ENCODE measurements around the gene CDCP1.
"Not testable (repeated sequence)": the region's sequence is repeated elsewhere in the genome, so short reads cannot be mapped to it uniquely, and the experiment has no call there.

Gene CDCP1

GRCh38 chr3:45084361-45084760, 61.8 kb downstream of the CDCP1 start:
- DNase-seq (ENCODE audit: low read depth, low spot score) = no peak

- DNase-seq (ENCODE audit: low read depth, low spot score) = no peak
Observed at GRCh38 chr3:45083023-45083422, 63.2 kb downstream of the CDCP1 start.

GRCh38 chr3:45082142-45082538, 64.0 kb downstream of the CDCP1 start:
- DNase-seq (ENCODE audit: low read depth, low spot score) = peak; percentile 77

GRCh38 chr3:45081506-45082141, 64.6 kb downstream of the CDCP1 start:
- DNase-seq (ENCODE audit: low read depth, low spot score) = no peak

DNA sequence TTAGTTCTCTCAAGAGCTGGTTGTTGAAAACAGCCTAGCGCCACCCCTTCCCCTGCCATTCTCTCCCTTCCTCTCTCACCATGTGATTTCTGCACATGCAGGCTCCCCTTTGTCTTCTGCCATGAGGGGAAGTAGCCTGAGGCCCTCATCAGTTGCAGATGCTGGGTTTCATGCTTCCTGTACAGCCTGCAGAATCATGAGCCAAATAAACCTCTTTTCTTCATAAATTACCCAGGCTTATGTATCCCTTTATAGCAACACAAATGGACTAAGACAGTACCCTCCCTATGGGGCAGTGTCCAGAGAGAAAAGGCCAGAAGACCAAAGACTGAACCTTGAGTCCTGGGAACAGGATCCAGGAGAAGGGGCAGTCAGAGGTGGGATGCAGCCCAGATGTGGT, 65.4 kb downstream of the CDCP1 start:
- DNase-seq (ENCODE audit: low read depth, low spot score) = no peak

DNA sequence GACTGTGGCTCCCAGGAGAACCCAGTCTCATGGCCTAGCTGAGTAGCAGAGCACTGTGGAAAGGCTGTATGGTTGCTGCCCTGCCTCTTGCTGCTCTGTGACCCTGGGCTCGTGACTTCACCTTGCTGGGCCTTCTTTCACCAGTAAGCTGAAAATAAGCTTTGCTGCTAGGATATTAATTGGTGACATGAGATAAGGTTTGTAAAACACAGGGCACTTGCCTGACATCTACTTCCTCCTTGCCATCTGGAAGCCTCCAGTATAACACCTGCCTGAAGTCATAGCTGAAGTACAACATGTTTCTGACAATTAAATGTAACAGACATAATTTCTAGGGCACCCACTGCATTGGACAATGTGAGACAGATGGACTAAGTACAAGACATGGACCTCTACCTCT, 66.5 kb downstream of the CDCP1 start:
- DNase-seq (ENCODE audit: low read depth, low spot score) = no peak

GRCh38 chr3:45078910-45079522, 67.2 kb downstream of the CDCP1 start:
- DNase-seq (ENCODE audit: low read depth, low spot score) = no peak

DNA sequence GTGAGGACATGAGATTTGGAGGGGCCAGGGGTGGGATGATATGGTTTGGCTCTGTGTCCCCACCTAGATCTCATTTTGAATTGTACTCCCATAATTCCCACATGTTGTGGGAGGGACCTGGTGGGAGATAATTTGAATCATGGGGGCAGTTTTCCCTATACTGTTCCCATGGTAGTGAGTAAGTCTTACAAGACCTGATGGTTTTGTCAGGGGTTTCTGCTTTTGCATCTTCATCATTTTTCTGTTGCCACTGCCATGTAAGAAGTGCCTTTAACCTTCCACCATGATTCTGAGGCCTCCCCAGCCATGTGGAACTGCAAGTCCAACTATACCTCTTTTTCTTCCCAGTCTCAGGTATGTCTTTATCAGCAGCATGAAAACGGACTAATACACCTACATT, 67.9 kb downstream of the CDCP1 start:
- DNase-seq (ENCODE audit: low read depth, low spot score) = not testable (repeated sequence)

DNA sequence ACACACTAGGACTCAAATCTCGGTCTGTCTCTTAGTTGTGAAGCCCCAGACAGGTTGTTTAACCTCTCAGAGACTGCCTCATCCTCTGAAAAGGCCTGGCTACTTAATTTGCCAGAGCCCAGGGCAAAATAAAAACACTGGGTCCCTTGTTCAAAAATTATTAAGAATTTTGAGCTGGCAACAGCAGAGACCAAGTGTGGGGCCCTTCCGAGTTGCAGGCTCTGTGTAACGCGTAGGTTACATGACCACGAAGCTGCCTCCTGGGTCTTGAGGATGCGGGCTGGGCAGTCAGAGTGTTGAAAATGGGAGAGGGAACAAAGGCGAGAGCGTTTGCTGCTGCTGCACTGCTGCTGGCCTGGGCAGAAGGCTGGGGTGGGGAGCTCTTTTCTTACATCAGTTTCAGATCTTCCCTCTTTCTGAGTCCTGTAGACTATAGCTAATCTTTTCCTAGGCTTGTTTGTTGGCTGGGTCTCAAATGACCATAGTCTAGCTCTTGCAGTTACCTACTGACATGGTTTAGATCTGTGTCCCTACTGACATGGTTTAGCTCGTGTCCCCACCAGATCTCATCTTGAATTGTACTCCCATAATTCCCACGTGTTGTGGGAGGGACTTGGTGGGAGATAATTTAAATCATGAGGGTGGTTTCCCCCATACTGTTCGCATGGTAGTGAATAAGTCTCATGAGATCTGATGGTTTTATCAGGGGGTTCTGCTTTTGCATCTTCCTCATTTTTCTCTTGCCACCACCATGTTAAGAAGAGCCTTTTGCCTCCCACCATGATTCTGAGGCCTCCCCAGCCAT, 70.2 kb downstream of the CDCP1 start:
- DNase-seq (ENCODE audit: low read depth, low spot score) = no peak

DNA sequence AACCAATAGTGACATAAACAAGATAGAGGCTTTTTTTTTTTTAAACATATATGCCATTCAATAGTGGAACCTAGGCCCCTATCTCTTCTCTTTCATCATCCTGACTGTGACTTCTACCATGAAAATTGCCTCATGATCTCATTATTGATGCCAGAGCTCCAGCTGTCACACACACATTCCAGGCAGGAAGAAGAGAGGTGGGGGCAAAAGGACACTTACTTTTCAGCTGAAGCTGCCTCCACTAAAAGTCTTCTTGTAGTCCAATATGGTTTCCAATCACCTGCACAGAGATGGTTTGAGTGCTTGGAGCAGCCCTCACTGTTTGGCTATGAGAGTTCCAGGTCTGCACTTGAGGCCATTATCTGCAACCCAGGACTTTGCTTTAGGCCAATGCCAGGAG, 75.1 kb downstream of the CDCP1 start:
- DNase-seq (ENCODE audit: low read depth, low spot score) = no peak

DNA sequence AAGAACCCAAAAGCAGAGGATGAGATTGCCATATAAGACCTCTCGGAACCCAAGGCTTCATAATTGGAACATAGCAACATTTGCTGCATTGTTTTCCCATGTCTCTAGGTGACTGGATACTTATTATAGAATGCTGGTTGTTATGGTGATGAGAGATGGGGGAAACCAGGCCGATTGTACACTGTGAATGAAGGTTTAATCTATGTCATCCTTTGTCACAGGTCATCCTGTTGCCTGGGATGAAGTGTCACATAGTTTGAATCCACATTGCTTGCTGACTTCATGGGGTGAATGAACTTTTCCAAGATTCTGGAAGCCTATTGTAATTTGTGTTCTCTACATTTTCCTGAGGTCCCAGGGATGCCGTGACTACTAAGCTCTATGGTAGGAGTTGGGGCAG, 78.2 kb downstream of the CDCP1 start:
- DNase-seq (ENCODE audit: low read depth, low spot score) = no peak

- no peak for DNase-seq (ENCODE audit: low read depth, low spot score)
Observed at GRCh38 chr3:45067486-45067885, 78.7 kb downstream of the CDCP1 start.

- DNase-seq (ENCODE audit: low read depth, low spot score) = no peak
Observed at GRCh38 chr3:45066109-45066801, 79.9 kb downstream of the CDCP1 start.

- DNase-seq (ENCODE audit: low read depth, low spot score) = no peak
Observed at GRCh38 chr3:45065373-45065720, 80.8 kb downstream of the CDCP1 start.

- DNase-seq (ENCODE audit: low read depth, low spot score) = no peak
Observed at GRCh38 chr3:45064512-45065372, 81.4 kb downstream of the CDCP1 start.

DNA sequence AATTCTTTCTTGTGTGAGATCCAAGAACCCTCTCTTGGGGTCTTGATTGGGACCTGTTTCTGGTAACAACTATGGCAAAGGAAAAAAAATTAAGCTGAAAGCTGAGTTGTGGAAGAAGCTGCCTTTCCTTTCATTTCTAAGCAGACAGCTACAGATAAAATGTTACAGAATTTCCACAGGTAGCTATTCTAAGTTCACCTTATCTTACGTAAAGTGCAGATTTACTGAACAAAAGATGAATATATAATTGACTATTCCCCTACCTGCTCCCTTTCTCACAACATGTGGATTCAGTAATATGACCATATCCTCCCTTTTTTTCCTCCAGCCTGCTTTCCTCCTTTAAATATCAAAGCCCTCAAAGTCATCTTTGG, 83.5 kb downstream of the CDCP1 start:
- no peak for DNase-seq (ENCODE audit: low read depth, low spot score)

- DNase-seq (ENCODE audit: low read depth, low spot score) = no peak
Observed at GRCh38 chr3:45060165-45060892, 85.8 kb downstream of the CDCP1 start.

- DNase-seq (ENCODE audit: low read depth, low spot score) = no peak
Observed at GRCh38 chr3:45059132-45059531, 87.0 kb downstream of the CDCP1 start.

- DNase-seq (ENCODE audit: low read depth, low spot score) = no peak
Observed at GRCh38 chr3:45057557-45057956, 88.6 kb downstream of the CDCP1 start.

DNA sequence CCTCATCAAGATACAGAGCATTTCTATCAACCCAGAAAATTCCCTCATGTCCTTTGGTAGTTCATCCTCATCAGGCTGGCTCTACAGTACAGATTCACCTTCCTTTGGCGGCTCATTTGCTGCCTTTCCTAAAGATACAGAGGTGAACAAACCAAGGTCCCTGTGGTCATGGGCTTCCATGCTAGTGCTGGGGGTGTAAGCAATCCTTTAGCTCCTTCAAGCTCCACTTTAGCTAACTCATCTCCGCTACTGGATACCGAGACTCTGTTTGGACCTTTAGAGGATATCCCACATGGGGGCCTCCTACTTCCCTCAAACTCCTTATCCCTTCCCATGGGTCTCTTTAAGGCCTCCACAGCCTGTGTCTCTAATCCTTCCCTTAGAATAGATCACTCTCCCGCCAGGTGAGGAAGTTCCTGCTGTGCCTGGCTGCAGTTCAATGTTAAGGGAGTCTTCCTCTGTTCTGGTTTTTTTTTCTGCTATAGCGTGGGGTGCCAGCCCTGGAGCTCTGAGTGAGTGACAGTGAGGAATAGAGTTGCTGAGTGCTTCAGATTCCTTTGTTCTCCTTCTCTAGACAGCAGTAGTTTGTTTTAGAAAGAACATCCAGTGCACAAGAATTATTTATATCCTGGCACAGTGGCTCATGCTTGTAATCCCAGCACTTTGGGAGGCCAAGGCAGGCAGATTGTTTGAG, 89.4 kb downstream of the CDCP1 start:
- no peak for DNase-seq (ENCODE audit: low read depth, low spot score)

All from smooth muscle cell of the brain vasculature (primary cell).